ENCODE measurements around the gene PTPRA.

Gene PTPRA

GRCh38 chr20:2922957-2923356 lies 49.7 kb downstream of the PTPRA start:
- no peak for DNase-seq (ENCODE audit: low spot score)

GRCh38 chr20:2930538-2930937 lies 57.3 kb downstream of the PTPRA start:
- no peak for DNase-seq (ENCODE audit: low spot score)

GRCh38 chr20:2932498-2932897 lies 59.2 kb downstream of the PTPRA start:
- no peak for DNase-seq (ENCODE audit: low spot score)

- DNase-seq (ENCODE audit: low spot score) = no peak
Measured at GRCh38 chr20:2937902-2938301, 64.6 kb downstream of the PTPRA start.

GRCh38 chr20:2942439-2942838 lies 69.2 kb downstream of the PTPRA start:
- DNase-seq (ENCODE audit: low spot score) = no peak

GRCh38 chr20:2946988-2947961 lies 74.0 kb downstream of the PTPRA start:
- no peak for DNase-seq (ENCODE audit: low spot score)

GRCh38 chr20:2948968-2949367 lies 75.7 kb downstream of the PTPRA start:
- no peak for DNase-seq (ENCODE audit: low spot score)

GRCh38 chr20:2952766-2953165 lies 79.5 kb downstream of the PTPRA start:
- no peak for DNase-seq (ENCODE audit: low spot score)

GRCh38 chr20:2955257-2955970 lies 82.1 kb downstream of the PTPRA start:
- DNase-seq (ENCODE audit: low spot score) = no peak

GRCh38 chr20:2956480-2956879 lies 83.2 kb downstream of the PTPRA start:
- DNase-seq (ENCODE audit: low spot score) = no peak

- DNase-seq (ENCODE audit: low spot score) = no peak
Measured at GRCh38 chr20:2967841-2968240, 94.6 kb downstream of the PTPRA start.

GRCh38 chr20:2972126-2972525 lies 98.8 kb downstream of the PTPRA start:
- DNase-seq (ENCODE audit: low spot score) = no peak

GRCh38 chr20:2973574-2973973 lies 100.3 kb downstream of the PTPRA start:
- DNase-seq (ENCODE audit: low spot score) = no peak

- DNase-seq (ENCODE audit: low spot score) = no peak
Measured at GRCh38 chr20:2978519-2978918, 105.2 kb downstream of the PTPRA start.

- DNase-seq (ENCODE audit: low spot score) = no peak
Measured at GRCh38 chr20:2981646-2982045, 108.4 kb downstream of the PTPRA start.

GRCh38 chr20:2983508-2983907 lies 110.2 kb downstream of the PTPRA start:
- DNase-seq (ENCODE audit: low spot score) = no peak

- DNase-seq (ENCODE audit: low spot score) = no peak
Measured at GRCh38 chr20:2984028-2984501, 110.8 kb downstream of the PTPRA start.

- no peak for DNase-seq (ENCODE audit: low spot score)
Measured at GRCh38 chr20:2984956-2985661, 111.8 kb downstream of the PTPRA start.

- DNase-seq (ENCODE audit: low spot score) = no peak
Measured at GRCh38 chr20:2986466-2986865, 113.2 kb downstream of the PTPRA start.

- no peak for DNase-seq (ENCODE audit: low spot score)
Measured at GRCh38 chr20:2987861-2988260, 114.6 kb downstream of the PTPRA start.

GRCh38 chr20:2991532-2991931 lies 118.3 kb downstream of the PTPRA start:
- DNase-seq (ENCODE audit: low spot score) = no peak

- DNase-seq (ENCODE audit: low spot score) = no peak
Measured at GRCh38 chr20:2993250-2993649, 120.0 kb downstream of the PTPRA start.

All from hematopoietic multipotent progenitor cell treated with erythropoietin and hydrocortisone succinate and interleukin-3 and kit ligand, for 17 days (in vitro differentiated cells).